Transverse colon (tissue), 4 donors: ENCODE results near the gene BHLHE23.

Source experiments
- CTCF ChIP-seq, 5 experiments: fragments of 200-600 bp in 3 of 5; fragments of 450-650 bp in 2 of 5; sonication (generic) in 3 of 5; IDR thresholded peaks; 1 replicate in 2 of 5; 2 replicates in 3 of 5; pipeline ENCODE4 v1.5.1; 2016 to 2017; ENCODE audit warnings: antibody characterized with exemption in 5 of 5, inconsistent platforms in 3 of 5, mild to moderate bottlenecking in 2 of 5, moderate library complexity in 1 of 5
- EP300 ChIP-seq: sonication (generic); formaldehyde crosslinking; IDR thresholded peaks from one replicate; pipeline ENCODE4 v1.6.1; 2017; ENCODE audit warnings: antibody characterized with exemption, low read depth
- POLR2A ChIP-seq: fragments of 450-650 bp; IDR thresholded peaks from one replicate; pipeline ENCODE4 v1.6.1; 2016; ENCODE audit warnings: antibody characterized with exemption, mild to moderate bottlenecking, moderate library complexity
- POLR2AphosphoS5 ChIP-seq, 3 donors: sonication (generic); formaldehyde crosslinking; IDR thresholded peaks; one replicate each; pipeline ENCODE4 v1.6.1; 2016; ENCODE audit warnings: antibody characterized with exemption in 3 of 3

- TF ChIP-seq CTCF (IDR thresholded peaks at IDR 0.05): no peak
- TF ChIP-seq POLR2A: no peak
- no peak for TF ChIP-seq POLR2AphosphoS5 (IDR thresholded peaks at IDR 0.05)
- TF ChIP-seq EP300: no peak
Observed at GRCh38 chr20:62986257-62986800, 20.4 kb downstream of the BHLHE23 start.
